ENCODE measurements around the gene TUBB4A. TPM values are rescaled to one million over a fixed set of nuclear protein-coding genes. Genes with fewer than 3 reads are reported as not detected.

TUBB4A gene
- total RNA-seq, 4 donors from 2014 or later: 0.22 TPM; not detected in 3

- no peak for TF ChIP-seq CTCF (IDR thresholded peaks at IDR 0.05; ENCODE audit: low read depth)
Observed at GRCh38 chr19:6521718-6522646, 19.9 kb upstream of the TUBB4A start.

- no peak for TF ChIP-seq CTCF (IDR thresholded peaks at IDR 0.05; ENCODE audit: low read depth)
Observed at GRCh38 chr19:6519289-6519688, 17.2 kb upstream of the TUBB4A start.

- TF ChIP-seq CTCF (IDR thresholded peaks at IDR 0.05; ENCODE audit: low read depth): no peak
Observed at GRCh38 chr19:6518145-6518911, 16.2 kb upstream of the TUBB4A start.

- TF ChIP-seq CTCF (IDR thresholded peaks at IDR 0.05; ENCODE audit: low read depth): no peak
Observed at GRCh38 chr19:6516659-6517291, 14.7 kb upstream of the TUBB4A start.

GRCh38 chr19:6516018-6516658 is 14.0 kb upstream of the TUBB4A start:
- TF ChIP-seq CTCF (IDR thresholded peaks at IDR 0.05; ENCODE audit: low read depth): no peak

- TF ChIP-seq CTCF (IDR thresholded peaks at IDR 0.05; ENCODE audit: low read depth): no peak
Observed at GRCh38 chr19:6514926-6515544, 12.9 kb upstream of the TUBB4A start.
